ENCODE results near the gene NUP210L.

DNA sequence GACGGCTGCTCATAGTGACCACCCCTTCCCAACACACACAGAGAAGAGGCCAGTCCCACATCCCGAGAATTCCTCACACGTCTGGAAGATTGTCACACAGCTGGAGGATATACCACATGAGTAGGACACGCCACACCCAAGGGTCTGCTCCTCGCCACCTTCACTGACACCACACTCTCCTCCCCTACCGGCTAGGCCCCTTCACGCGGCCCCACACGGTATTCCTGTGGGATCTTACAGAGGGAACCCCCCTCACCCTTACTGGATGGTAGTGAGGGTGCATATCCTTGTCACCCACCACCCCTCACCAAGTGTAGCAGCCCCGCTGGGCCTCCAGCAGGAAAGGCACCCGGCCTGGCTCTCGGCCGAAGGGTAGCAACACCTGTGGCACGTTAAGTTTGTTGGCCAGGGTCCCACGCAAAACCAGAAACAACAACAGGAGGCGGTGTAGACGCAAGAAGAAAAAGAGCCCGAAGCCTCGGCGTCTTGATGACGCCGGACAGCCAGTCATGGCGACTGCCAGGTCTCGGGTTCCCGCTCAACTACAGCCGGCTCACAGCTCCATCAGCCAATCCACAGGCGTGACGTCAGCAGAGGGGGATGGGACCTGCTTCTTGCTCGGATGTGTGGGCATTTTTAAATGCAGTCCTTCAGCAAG lies at the start of gene NUP210L:
- TF ChIP-seq, protein P1, sequence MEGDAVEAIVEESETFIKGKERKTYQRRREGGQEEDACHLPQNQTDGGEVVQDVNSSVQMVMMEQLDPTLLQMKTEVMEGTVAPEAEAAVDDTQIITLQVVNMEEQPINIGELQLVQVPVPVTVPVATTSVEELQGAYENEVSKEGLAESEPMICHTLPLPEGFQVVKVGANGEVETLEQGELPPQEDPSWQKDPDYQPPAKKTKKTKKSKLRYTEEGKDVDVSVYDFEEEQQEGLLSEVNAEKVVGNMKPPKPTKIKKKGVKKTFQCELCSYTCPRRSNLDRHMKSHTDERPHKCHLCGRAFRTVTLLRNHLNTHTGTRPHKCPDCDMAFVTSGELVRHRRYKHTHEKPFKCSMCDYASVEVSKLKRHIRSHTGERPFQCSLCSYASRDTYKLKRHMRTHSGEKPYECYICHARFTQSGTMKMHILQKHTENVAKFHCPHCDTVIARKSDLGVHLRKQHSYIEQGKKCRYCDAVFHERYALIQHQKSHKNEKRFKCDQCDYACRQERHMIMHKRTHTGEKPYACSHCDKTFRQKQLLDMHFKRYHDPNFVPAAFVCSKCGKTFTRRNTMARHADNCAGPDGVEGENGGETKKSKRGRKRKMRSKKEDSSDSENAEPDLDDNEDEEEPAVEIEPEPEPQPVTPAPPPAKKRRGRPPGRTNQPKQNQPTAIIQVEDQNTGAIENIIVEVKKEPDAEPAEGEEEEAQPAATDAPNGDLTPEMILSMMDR (conservative IDR thresholded peaks at IDR 0.05): no peak
- TF ChIP-seq EZH2 (IDR thresholded peaks at IDR 0.05; ENCODE audit: low read depth): no peak
